ENCODE results near the gene PRSS53. TPM values are rescaled to one million over a fixed set of nuclear protein-coding genes. Genes with fewer than 3 reads are reported as not detected.

The PRSS53 gene
- total RNA-seq, 1 donor = 1.7 TPM

DNA sequence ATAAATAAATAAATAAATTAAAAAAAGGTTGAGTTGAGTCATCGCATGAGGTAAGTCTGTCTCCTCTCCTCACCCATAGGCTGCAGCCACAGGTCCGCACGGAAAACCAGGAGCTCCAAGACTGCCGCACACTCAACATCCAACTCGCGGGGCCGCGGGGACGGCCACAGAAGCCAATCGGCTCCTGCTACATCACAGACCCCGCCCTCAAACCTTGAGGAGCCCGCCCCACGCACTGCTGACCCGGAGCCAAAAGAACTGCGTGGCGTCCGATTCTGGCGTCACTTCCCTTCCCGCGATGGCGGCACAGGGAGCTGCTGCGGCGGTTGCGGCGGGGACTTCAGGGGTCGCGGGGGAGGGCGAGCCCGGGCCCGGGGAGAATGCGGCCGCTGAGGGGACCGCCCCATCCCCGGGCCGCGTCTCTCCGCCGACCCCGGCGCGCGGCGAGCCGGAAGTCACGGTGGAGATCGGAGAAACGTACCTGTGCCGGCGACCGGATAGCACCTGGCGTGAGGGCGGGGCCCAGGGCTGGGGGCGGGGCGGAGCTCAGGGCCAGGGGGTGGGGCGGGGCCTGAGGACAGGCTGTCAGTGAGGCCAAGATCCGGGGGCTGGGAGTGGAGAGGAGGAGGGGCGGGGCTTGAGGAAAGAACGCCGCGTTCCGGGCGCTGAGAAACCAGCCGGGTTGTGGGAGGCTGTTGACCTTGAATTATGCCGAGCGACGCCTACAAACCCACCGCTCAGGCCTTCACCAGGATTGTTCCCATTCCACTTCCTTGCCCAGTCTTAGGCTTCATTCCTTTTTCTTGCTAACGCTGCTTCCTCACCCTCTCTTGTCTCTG lies 28.9 kb upstream of the PRSS53 start, which contains the start of gene KAT8:
KAT8 (plus strand) TSS at position 281 of the 839 bp plus-strand sequence; CDS start at position 299, 18 bp downstream.
- H3K4me3 ChIP-seq (ENCODE audit: low read depth, low read length) = peak within 1 kb of the TSS; percentile 82
- DNase-seq (ENCODE audit: low read depth) = peak; percentile 98
- TF ChIP-seq, protein P1, sequence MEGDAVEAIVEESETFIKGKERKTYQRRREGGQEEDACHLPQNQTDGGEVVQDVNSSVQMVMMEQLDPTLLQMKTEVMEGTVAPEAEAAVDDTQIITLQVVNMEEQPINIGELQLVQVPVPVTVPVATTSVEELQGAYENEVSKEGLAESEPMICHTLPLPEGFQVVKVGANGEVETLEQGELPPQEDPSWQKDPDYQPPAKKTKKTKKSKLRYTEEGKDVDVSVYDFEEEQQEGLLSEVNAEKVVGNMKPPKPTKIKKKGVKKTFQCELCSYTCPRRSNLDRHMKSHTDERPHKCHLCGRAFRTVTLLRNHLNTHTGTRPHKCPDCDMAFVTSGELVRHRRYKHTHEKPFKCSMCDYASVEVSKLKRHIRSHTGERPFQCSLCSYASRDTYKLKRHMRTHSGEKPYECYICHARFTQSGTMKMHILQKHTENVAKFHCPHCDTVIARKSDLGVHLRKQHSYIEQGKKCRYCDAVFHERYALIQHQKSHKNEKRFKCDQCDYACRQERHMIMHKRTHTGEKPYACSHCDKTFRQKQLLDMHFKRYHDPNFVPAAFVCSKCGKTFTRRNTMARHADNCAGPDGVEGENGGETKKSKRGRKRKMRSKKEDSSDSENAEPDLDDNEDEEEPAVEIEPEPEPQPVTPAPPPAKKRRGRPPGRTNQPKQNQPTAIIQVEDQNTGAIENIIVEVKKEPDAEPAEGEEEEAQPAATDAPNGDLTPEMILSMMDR (IDR thresholded peaks at IDR 0.05; ENCODE audit: insufficient read depth, low read depth, low read length) = no peak

DNA sequence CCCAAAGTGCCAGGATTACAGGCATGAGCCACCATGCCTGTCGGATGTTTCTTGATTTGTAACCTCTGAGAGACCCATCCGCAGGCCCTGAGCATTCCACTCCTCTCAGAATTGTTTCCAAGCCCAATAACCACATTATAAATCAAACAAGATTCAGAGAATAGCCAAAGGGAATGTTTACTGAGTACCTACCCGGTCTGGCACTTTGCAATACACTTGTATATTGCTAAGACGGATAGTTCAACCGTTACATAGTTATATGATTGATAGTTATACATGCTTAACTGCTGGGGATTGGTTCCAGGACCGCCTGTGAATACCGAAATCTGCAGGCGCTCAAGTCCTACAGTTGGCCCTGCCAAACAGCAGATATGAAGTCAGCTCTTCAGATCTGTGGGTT lies 25.7 kb upstream of the PRSS53 start:
- TF ChIP-seq, protein P1 (IDR thresholded peaks at IDR 0.05; ENCODE audit: insufficient read depth, low read depth, low read length) = no peak
- DNase-seq (ENCODE audit: low read depth) = no peak
- H3K4me3 ChIP-seq (ENCODE audit: low read depth, low read length) = no peak overlapping the region

GRCh38 chr16:31113121-31114120 lies 24.7 kb upstream of the PRSS53 start:
- DNase-seq (ENCODE audit: low read depth) = no peak
- H3K4me3 ChIP-seq (ENCODE audit: low read depth, low read length) = no peak overlapping the region
- TF ChIP-seq, protein P1 (IDR thresholded peaks at IDR 0.05; ENCODE audit: insufficient read depth, low read depth, low read length) = no peak

- no peak for DNase-seq (ENCODE audit: low read depth)
- H3K4me3 ChIP-seq (ENCODE audit: low read depth, low read length) = no peak overlapping the region
- TF ChIP-seq, protein P1 (IDR thresholded peaks at IDR 0.05; ENCODE audit: insufficient read depth, low read depth, low read length) = no peak
Measured at GRCh38 chr16:31112711-31113110, 24.0 kb upstream of the PRSS53 start.

DNA sequence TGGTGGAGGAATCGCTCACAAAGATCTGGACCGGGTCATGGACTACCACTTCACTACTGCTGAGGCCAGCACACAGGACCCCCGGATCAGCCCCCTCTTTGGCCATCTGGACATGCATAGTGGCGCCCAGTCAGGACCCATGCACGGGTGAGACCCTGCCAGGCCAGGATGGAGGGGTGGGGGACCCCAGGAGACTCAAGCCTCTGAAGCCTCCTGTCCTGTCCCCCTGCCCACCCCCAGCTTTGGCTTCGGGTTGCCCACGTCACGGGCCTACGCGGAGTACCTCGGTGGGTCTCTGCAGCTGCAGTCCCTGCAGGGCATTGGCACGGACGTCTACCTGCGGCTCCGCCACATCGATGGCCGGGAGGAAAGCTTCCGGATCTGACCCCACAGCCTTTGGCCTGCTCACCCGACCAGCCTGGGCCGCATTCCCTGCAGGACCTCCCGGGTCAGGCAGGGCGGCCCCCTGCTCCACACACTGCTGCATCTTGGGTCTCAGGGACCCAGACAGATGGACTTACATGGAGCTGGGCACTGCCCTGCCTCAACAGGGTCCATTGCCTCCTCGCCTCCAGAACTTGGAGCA lies 23.2 kb upstream of the PRSS53 start:
- TF ChIP-seq, protein P1 (IDR thresholded peaks at IDR 0.05; ENCODE audit: insufficient read depth, low read depth, low read length) = no peak
- no peak overlapping the region for H3K4me3 ChIP-seq (ENCODE audit: low read depth, low read length)
- DNase-seq (ENCODE audit: low read depth) = no peak

All from fibroblast of villous mesenchyme (primary cell).